WTC11 (cell line): ENCODE results near the gene MSH3.

ENCODE experiments used
- EMX1 ChIP-seq: fragments of 250-450 bp; sonication (Bioruptor Pico); IDR thresholded peaks from 2 replicates; pipeline ENCODE4 v1.8.0; 2021; ENCODE audit warnings: mild to moderate bottlenecking
- FOXJ3 ChIP-seq: sonication (generic); formaldehyde crosslinking; IDR thresholded peaks from 2 replicates; pipeline ENCODE4 v1.9.0; 2021; ENCODE audit warnings: missing genetic modification reagents, mild to moderate bottlenecking, borderline replicate concordance
- FOXP1 ChIP-seq: sonication (generic); formaldehyde crosslinking; IDR thresholded peaks from 2 replicates; pipeline ENCODE4 v1.8.0; 2022; ENCODE audit warnings: missing genetic modification reagents, mild to moderate bottlenecking, moderate library complexity, borderline replicate concordance
- NR2C2 ChIP-seq: sonication (generic); formaldehyde crosslinking; IDR thresholded peaks from 2 replicates; pipeline ENCODE4 v1.8.0; 2022; ENCODE audit warnings: mild to moderate bottlenecking, missing genetic modification reagents
- SOX15 ChIP-seq: fragments of 250-450 bp; sonication (Bioruptor Pico); IDR thresholded peaks from 2 replicates; pipeline ENCODE4 v1.9.0; 2021; ENCODE audit warnings: mild to moderate bottlenecking
- TF ChIP-seq, protein P1 (sequence below): fragments of 200-600 bp; IDR thresholded peaks from 2 replicates; pipeline ENCODE4 v1.8.0; 2022; ENCODE audit warnings: antibody characterized with exemption
- TF ChIP-seq, protein P2 (sequence below): sonication (generic); formaldehyde crosslinking; IDR thresholded peaks from 2 replicates; pipeline ENCODE4 v1.8.0; 2022; ENCODE audit warnings: mild to moderate bottlenecking, missing genetic modification reagents

DNA sequence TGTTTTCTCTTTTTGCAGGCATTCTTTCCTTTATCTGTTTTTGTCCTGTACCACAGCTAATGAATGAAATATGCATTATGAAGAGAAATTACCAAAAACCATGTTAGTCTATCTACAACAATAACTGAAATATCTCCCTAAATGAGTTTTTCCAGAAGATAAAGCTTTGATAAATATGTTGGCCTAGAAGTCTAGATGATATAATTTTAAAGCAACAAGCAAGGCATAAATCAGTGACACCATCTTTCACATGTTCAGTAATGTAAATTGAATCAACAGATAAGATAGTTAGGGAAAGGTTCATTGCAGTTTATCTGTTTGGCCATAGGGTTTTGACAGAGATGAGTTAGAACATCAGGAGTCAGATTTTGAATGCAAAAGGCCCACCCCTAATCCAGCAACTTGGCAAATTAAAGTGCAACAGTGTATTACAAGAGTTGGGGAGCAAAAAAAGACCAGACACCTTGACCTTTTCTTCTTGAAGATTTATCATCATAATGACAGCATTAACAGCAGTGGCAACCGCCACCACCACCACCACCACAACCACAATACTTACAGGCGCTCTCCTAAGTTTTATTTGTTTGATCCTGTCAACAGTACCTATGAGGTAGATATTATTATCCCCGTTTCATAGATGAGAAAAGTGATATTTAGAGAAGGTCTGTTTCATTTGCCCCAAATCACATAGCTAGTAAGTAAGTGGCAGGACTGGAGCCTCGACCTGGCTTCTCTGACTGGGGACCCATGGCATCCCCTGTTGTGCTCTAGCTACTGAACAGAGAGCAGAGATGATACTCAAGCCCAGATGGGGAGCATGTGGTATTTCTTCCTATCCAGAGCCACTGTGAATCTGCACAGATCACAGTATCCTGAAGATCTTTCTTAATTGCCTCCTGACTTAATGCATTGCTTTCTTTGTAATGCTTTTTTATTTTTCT, 123.2 kb downstream of the MSH3 start:
- TF ChIP-seq, protein P1, sequence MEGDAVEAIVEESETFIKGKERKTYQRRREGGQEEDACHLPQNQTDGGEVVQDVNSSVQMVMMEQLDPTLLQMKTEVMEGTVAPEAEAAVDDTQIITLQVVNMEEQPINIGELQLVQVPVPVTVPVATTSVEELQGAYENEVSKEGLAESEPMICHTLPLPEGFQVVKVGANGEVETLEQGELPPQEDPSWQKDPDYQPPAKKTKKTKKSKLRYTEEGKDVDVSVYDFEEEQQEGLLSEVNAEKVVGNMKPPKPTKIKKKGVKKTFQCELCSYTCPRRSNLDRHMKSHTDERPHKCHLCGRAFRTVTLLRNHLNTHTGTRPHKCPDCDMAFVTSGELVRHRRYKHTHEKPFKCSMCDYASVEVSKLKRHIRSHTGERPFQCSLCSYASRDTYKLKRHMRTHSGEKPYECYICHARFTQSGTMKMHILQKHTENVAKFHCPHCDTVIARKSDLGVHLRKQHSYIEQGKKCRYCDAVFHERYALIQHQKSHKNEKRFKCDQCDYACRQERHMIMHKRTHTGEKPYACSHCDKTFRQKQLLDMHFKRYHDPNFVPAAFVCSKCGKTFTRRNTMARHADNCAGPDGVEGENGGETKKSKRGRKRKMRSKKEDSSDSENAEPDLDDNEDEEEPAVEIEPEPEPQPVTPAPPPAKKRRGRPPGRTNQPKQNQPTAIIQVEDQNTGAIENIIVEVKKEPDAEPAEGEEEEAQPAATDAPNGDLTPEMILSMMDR = no peak
- TF ChIP-seq FOXP1 (no peak), EMX1 (CRISPR knock-in tag) (no peak), NR2C2 (CRISPR knock-in tag) (no peak), FOXJ3 (no peak), SOX15 (CRISPR knock-in tag) (no peak)
- TF ChIP-seq, protein P2, sequence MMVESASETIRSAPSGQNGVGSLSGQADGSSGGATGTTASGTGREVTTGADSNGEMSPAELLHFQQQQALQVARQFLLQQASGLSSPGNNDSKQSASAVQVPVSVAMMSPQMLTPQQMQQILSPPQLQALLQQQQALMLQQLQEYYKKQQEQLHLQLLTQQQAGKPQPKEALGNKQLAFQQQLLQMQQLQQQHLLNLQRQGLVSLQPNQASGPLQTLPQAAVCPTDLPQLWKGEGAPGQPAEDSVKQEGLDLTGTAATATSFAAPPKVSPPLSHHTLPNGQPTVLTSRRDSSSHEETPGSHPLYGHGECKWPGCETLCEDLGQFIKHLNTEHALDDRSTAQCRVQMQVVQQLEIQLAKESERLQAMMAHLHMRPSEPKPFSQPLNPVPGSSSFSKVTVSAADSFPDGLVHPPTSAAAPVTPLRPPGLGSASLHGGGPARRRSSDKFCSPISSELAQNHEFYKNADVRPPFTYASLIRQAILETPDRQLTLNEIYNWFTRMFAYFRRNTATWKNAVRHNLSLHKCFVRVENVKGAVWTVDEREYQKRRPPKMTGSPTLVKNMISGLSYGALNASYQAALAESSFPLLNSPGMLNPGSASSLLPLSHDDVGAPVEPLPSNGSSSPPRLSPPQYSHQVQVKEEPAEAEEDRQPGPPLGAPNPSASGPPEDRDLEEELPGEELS = no peak
